NCI-H2107 (cell line): Measurements from ENCODE around the gene NPHS1.
A peak's percentile ranks its signal among the peaks of the same experiment; 100 is the strongest.
"Not testable (repeated sequence)": the region's sequence is repeated elsewhere in the genome, so short reads cannot be mapped to it uniquely, and the experiment has no call there.

Experiments
- DNase-seq: peaks from one replicate; lab custom pipeline; 2025; lab: John Stamatoyannopoulos, UW

Gene NPHS1

GRCh38 chr19:35852029-35852780 lies at the start of gene NPHS1:
Gene NPHS1, minus strand, starts transcription at chr19:35852504. Its CDS starts 667 bp downstream, at chr19:35851837.
- no peak for DNase-seq

GRCh38 chr19:35901055-35901644 lies 48.8 kb upstream of the NPHS1 start:
- no peak for DNase-seq

- peak; percentile 54 for DNase-seq
Observed at GRCh38 chr19:35899547-35900214, 47.4 kb upstream of the NPHS1 start.

GRCh38 chr19:35898499-35898809 lies 46.1 kb upstream of the NPHS1 start:
- no peak for DNase-seq

GRCh38 chr19:35897706-35898451 lies 45.6 kb upstream of the NPHS1 start:
- DNase-seq: no peak

- DNase-seq: no peak
Observed at GRCh38 chr19:35896643-35897040, 44.3 kb upstream of the NPHS1 start.

- no peak for DNase-seq
Observed at GRCh38 chr19:35895911-35896642, 43.8 kb upstream of the NPHS1 start.

- no peak for DNase-seq
Observed at GRCh38 chr19:35894342-35894741, 42.0 kb upstream of the NPHS1 start.

- not testable (repeated sequence) for DNase-seq
Observed at GRCh38 chr19:35891819-35892218, 39.5 kb upstream of the NPHS1 start.

GRCh38 chr19:35890113-35890650 lies 37.9 kb upstream of the NPHS1 start:
- no peak for DNase-seq

- no peak for DNase-seq
Observed at GRCh38 chr19:35889370-35890112, 37.2 kb upstream of the NPHS1 start.

- DNase-seq: no peak
Observed at GRCh38 chr19:35888398-35888797, 36.1 kb upstream of the NPHS1 start.

GRCh38 chr19:35887197-35887596 lies 34.9 kb upstream of the NPHS1 start:
- no peak for DNase-seq

- no peak for DNase-seq
Observed at GRCh38 chr19:35885904-35886303, 33.6 kb upstream of the NPHS1 start.

- no peak for DNase-seq
Observed at GRCh38 chr19:35885225-35885738, 33.0 kb upstream of the NPHS1 start.

GRCh38 chr19:35883882-35884281 lies 31.6 kb upstream of the NPHS1 start:
- no peak for DNase-seq

GRCh38 chr19:35882114-35882832 lies 30.0 kb upstream of the NPHS1 start:
- peak; percentile 22 for DNase-seq

- no peak for DNase-seq
Observed at GRCh38 chr19:35879770-35880317, 27.5 kb upstream of the NPHS1 start.

- no peak for DNase-seq
Observed at GRCh38 chr19:35879068-35879467, 26.8 kb upstream of the NPHS1 start.
